Measurements from ENCODE around the gene NEK2.
"Not testable (repeated sequence)": the region's sequence is repeated elsewhere in the genome, so short reads cannot be mapped to it uniquely, and the experiment has no call there.

Gene NEK2

GRCh38 chr1:211648980-211649934 lies 26.2 kb downstream of the NEK2 start:
- DNase-seq = no peak

GRCh38 chr1:211648336-211648735 lies 27.1 kb downstream of the NEK2 start:
- DNase-seq = no peak

GRCh38 chr1:211647711-211648121 lies 27.7 kb downstream of the NEK2 start:
- no peak for DNase-seq

- DNase-seq = no peak
These were observed 28.9 kb downstream of the NEK2 start for GRCh38 chr1:211646566-211646965.

GRCh38 chr1:211645601-211646000 lies 29.8 kb downstream of the NEK2 start:
- DNase-seq = not testable (repeated sequence)

- DNase-seq = no peak
These were observed 30.8 kb downstream of the NEK2 start for GRCh38 chr1:211644653-211645052.

- peak; percentile 34 for DNase-seq
These were observed 31.9 kb downstream of the NEK2 start for GRCh38 chr1:211643324-211644212.

- no peak for DNase-seq
These were observed 32.6 kb downstream of the NEK2 start for GRCh38 chr1:211642870-211643269.

- no peak for DNase-seq
These were observed 33.5 kb downstream of the NEK2 start for GRCh38 chr1:211641942-211642341.

GRCh38 chr1:211641044-211641800 lies 34.2 kb downstream of the NEK2 start:
- no peak for DNase-seq

GRCh38 chr1:211640301-211640630 lies 35.2 kb downstream of the NEK2 start:
- no peak for DNase-seq

- DNase-seq = no peak
These were observed 35.7 kb downstream of the NEK2 start for GRCh38 chr1:211639475-211640300.

GRCh38 chr1:211638689-211639101 lies 36.7 kb downstream of the NEK2 start:
- DNase-seq = no peak

- DNase-seq = no peak
These were observed 37.2 kb downstream of the NEK2 start for GRCh38 chr1:211638246-211638645.

GRCh38 chr1:211637066-211637465 lies 38.4 kb downstream of the NEK2 start:
- no peak for DNase-seq

GRCh38 chr1:211636575-211637029 lies 38.8 kb downstream of the NEK2 start:
- not testable (repeated sequence) for DNase-seq

GRCh38 chr1:211635597-211636205 lies 39.7 kb downstream of the NEK2 start:
- DNase-seq = no peak

- no peak for DNase-seq
These were observed 40.5 kb downstream of the NEK2 start for GRCh38 chr1:211634931-211635330.

GRCh38 chr1:211634461-211634860 lies 41.0 kb downstream of the NEK2 start:
- DNase-seq = no peak

GRCh38 chr1:211633524-211633846 lies 41.9 kb downstream of the NEK2 start:
- no peak for DNase-seq

GRCh38 chr1:211632808-211633523 lies 42.5 kb downstream of the NEK2 start:
- no peak for DNase-seq
